ENCODE measurements around the gene ZFAND3.
A peak's percentile ranks its signal among the peaks of the same experiment; 100 is the strongest.
"Not testable (repeated sequence)": the region's sequence is repeated elsewhere in the genome, so short reads cannot be mapped to it uniquely, and the experiment has no call there.

Gene ZFAND3

DNA sequence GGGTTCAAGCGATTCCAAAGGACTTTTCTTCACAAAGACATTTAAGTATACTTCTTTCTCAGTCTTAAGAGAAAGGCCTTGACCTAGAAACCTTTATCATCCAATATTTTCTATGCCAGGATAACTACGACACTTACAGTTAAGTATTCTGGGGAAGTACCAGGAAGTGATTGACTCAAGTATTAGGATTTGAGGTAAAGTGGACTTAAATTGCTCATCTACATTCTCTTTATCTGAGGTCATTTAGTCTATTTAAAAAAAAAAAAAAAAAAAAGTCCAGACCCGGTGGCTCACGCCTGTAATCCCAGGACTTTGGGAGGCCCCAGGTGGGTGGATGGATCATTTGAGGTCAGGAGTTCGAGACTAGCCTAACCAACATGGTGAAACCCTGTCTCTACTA lies 114.7 kb downstream of the ZFAND3 start:
- DNase-seq (ENCODE audit: low spot score) (no peak), FAIRE-seq (no peak)

DNA sequence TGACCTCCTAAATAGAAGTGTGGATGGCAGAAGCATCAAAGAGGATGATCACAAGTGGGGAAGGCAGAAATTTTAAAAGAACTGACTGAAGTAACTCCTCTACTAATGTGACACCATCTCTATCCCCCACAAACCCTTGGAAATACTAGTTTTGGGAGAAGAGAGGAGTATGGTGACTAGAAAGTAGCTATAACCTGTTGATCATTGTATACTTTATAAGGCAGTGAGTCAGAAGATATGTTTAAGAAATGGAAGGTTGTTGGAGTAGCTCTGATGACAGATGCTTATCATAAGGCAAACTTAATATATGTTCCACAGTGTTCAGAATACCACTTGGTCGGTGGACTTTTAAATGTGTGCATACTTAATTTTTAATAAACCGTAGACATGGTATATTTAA lies 116.6 kb downstream of the ZFAND3 start:
- DNase-seq (ENCODE audit: low spot score) (no peak), FAIRE-seq (no peak)

DNA sequence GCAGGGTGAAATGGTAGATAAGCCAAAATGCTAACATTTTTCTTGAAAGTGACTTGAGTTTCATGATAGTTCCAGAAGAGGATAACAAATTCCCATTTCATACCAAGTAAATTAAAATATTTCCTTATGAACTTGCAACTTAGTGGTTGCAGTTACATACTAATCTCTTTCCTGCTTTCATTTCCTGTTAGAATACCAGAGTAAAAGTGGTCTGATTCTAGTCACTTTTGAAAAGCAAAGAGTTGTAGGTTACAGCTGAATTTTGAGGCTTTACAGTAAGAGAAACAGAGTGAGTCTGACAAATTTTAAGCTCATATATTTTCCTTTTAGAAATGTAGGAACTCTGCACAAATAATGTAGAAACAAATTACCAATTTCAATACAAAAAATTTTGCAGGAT lies 117.4 kb downstream of the ZFAND3 start:
- FAIRE-seq (no peak), DNase-seq (ENCODE audit: low spot score) (no peak)

DNA sequence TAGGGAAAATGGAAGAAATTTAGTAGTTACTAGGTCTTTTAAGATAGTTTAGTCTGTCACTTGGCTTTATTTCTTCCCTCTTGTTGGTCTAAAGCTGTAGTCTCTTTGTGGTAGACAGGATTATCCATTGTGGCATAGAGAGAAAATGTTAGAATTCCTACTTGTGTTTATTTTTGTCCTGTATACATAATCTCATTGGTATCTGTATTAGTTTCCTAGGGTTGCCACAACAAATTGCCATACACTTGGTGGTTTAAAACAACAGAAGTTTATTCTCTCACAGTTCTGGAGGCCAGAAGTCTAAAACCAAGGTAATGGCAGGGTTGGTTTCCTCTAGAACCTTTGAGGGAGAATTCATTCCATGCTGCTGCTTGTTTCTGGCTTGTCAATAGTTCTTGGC lies 119.4 kb downstream of the ZFAND3 start:
- DNase-seq (ENCODE audit: low spot score) = no peak
- no peak for FAIRE-seq

DNA sequence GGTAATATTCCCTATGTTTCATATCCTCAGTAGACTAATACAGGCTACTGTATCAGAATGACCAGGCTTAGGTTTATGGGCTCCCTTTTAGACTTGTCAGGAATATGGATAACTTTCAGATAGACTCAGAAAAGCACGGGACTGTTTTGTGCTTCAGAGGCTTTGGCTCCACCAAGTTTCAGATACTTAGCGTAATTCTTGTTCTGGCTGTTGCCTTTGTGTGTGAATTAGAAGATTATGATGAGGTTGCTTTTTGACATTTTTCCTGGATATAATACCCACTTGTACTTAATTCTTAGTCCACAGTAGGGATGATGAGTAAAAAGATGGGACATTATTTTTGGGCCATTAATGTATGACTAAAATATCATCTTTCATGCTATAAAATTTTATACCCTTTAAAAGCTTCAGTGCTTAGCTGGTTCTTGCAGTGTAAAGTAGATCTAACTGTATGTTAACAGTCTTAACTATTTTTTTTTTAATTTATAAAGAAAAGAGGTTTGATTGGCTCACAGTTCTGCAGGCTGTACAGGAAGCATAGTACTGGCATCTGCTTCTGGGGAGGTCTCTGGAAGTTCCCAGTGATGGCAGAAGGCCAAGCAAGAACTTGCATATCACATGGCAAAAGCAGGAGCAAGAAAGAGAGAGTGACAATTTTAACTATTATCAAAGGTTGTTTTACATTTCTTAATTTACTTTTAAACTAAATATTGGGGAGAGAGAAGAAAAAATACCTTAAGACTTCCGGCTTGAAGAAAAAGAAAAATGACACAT lies 120.7 kb downstream of the ZFAND3 start:
- FAIRE-seq = no peak
- DNase-seq (ENCODE audit: low spot score) = no peak

DNA sequence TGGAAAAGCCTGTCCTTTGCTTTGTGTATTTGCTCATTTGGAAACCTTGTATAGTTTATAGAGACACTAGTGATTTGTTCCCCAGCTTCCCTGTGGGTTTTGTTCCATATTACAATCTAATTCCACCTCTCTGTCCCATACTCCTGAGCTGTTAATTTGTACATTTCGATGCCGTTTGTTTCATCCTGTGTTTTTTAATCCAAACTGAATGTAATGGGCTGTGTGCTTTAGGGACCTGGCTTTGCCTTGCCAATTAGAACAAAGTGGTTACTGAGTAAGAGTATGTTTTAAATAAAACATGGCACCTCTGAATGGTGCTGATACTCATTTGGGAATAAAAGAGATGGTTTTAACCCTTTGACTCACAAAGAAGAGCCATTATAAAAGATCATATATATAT lies 122.3 kb downstream of the ZFAND3 start:
- FAIRE-seq = no peak
- DNase-seq (ENCODE audit: low spot score) = no peak

DNA sequence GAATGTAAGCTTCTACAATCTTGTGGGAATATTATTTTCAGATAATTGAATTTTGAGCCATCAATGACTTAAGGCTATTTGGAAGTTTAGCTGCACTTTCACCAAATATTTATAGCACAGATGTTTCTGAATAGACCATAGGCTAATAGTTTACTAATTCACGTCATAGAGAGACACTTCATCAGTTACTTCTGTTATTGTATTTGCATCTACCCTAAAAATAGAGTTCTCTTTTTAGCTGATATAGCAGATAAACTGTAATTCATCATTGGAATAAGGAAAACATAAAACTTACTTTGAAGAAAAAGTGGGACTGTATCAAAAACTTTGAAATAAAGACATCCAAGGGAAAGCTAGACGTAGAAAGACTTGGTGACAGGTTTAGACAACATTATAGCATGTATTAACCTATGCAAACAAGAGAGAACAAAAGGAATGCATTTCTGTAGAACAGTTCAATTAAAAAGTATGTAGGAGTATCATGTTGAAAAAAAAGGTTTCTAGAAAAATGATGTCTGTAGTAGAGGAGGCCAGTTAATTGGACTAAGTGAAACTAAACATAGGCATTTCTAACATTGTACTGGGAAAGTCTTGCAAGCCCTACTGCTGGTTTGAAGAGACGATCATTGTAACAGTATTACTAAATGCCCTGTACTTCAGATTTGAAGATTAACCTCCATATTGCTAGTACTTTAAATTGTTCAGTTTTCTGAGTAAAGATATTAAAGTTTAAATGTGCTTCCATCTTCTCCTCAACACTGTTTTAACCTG lies 123.3 kb downstream of the ZFAND3 start:
- DNase-seq (ENCODE audit: low spot score) (no peak), FAIRE-seq (no peak)

DNA sequence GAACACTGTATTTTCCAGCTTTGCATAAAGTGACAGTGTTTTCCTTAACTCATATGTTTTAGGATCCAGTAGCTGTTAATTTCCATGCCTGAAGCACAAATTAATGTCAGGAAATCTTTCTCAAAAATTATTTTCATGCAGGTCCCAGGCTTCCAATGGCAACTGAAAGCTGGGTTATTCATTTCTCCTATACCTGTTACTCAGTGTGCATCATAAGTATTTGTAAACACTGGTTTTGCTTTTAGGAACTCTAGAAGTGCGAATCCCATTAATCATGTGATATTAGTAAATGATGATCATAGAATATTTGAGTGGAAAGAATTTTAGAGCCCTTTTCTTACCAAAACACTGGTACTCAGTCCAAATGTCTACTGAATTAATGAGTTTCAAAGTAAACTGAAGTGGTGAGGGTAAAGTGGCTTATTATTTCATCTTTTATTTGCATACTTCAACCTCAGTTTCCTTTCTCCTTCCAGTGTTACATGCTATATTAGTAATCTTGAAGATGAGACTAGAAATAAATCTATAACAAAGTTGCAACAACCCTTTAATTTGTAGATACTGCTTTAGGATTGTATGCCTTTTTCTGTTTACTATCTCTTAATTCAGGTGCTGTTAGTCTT lies 124.0 kb downstream of the ZFAND3 start:
- no peak for DNase-seq (ENCODE audit: low spot score)
- no peak for FAIRE-seq

DNA sequence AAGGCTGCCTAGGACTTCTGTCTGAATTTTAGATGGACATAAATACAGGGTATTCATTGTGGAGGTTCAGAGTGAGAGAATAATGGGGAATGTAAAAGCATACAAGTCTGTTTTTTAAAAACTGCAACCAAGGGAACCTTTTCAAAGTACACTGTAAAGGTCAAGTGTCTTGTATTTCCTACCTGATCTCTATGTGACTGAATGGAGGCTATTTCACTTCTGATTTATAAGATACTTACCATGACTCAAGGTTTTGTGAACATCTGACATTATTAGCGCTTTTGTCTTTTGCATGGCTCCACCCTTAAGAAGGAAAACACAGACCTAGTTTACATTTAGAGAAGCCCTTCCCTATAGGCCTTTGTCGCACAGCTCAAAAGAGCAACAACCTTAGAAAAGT lies 126.5 kb downstream of the ZFAND3 start:
- FAIRE-seq = no peak
- DNase-seq (ENCODE audit: low spot score) = no peak

DNA sequence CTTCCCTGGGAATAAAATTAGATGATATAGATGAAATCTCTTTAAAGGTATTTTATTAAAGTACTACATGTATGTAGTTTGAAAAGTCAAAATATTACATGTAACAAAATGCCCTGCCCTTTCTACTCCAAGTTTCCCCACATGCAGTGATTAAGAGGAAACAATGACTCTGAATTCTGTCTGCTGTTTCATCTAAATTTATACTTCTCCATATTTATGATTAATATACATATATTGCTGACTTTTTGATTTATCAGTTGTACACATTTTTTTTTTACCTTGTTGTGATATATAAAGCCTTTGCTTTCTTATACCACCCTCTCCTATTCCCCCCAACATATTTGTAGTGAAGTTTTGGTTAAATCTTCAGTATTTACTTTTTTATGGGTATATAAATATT lies 127.9 kb downstream of the ZFAND3 start:
- no peak for DNase-seq (ENCODE audit: low spot score)
- no peak for FAIRE-seq

DNA sequence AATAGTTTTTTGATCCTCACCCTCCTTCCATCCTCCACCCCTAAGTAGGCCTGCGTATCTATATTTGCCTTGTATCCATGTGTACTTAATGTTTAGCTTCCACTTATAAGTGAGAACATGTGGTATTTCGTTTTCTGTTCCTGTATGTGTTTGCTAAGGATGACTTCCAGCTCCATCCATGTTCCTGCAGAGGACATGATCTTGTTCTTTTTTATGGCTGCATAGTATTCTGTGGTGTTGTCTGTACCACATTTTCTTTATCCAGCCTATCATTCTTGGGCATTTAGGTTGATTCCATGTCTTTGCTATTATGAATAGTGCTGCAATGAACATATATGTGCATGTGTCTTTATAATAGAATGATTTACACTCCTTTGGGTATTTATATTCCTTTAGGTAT lies 129.1 kb downstream of the ZFAND3 start:
- FAIRE-seq; DNase-seq (ENCODE audit: low spot score): not testable (repeated sequence)

DNA sequence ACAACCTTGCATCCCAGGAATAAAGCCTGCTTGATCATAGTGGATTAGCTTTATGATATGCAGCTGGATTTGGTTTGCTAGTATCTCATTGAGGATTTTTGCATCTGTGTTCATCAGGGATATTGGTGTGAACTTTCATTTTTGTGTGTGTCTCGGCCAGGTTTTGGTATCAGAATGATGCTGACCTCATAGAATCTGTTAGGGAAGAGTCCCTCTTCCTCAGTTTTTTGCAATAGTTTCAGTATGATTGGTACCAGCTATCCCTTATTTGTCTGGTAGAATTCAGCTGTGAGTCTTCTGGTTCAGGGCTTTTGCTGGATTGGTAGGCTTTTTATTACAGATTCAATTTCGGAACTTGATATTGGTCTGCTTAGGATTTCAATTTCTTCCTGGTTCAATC lies 132.5 kb downstream of the ZFAND3 start:
- no peak for FAIRE-seq

DNA sequence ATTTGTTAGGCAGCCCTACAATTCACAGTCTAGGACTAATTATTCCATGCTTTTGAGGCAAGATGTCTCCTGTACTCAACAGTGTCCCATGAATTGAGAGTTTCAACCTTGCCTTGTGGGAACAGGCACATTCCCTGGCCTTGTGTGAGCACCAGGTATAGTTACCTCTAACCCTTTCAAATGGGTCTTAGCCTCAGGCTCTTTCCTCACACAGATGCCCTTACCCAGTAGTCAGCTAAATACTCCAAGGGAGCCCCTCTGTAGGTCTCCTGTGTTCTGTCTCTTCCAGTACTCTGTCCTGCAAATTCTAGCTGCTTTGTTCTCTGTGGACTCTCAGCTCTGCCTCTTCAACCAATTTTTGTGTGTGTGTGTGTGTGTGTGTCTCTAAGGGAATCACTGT lies 135.3 kb downstream of the ZFAND3 start:
- FAIRE-seq (no peak), DNase-seq (ENCODE audit: low spot score) (no peak)

More for the DNA sequence above, 132.5 kb downstream of the ZFAND3 start:
- no peak for DNase-seq (ENCODE audit: low spot score)

DNA sequence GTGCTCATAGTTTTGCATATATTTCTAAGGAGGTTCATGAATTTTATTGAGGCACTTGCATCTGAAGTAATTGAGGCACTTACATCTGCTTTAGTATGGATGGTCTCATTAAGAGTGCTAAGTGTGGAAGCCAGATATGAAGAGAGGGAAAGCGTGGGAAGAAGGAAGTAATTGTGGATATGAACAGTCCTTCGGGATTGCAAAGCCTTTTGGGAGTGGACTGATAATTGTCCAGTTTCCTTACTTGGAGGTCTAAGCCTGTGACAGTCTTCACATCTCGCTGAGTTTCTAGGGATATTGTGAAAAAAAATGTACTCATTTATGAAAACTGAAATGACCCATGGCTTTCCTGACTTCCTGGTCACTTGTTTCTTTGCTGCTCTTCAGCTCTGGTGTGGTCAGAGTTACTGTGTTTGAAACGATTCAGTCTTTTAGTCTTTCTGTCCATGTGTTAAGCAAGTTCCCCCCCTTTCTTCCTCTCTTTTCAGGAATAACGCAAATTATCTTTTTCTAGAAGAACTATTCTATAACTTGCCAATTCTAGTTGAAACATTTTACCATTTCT lies 137.3 kb downstream of the ZFAND3 start:
- no peak for DNase-seq (ENCODE audit: low spot score)
- no peak for FAIRE-seq

DNA sequence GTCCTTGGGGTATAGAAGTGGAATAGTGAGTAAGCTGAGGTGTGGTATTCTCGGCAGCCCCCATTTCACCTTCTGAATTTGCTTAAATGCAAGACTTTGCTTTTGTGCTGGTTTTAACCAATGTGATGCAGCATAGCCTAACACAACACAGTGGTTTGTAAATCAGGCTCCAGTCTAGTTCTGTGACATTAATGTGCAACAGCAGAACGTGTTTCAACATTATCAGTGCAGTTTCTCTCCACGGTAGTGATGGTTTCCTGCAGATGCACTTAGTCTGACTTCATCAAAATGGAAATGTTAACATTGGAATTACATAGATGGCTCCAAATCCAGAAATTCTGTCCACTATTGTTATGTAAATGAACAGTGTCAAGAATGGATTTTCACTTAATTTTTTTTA lies 139.5 kb downstream of the ZFAND3 start:
- no peak for DNase-seq (ENCODE audit: low spot score)
- FAIRE-seq = no peak

DNA sequence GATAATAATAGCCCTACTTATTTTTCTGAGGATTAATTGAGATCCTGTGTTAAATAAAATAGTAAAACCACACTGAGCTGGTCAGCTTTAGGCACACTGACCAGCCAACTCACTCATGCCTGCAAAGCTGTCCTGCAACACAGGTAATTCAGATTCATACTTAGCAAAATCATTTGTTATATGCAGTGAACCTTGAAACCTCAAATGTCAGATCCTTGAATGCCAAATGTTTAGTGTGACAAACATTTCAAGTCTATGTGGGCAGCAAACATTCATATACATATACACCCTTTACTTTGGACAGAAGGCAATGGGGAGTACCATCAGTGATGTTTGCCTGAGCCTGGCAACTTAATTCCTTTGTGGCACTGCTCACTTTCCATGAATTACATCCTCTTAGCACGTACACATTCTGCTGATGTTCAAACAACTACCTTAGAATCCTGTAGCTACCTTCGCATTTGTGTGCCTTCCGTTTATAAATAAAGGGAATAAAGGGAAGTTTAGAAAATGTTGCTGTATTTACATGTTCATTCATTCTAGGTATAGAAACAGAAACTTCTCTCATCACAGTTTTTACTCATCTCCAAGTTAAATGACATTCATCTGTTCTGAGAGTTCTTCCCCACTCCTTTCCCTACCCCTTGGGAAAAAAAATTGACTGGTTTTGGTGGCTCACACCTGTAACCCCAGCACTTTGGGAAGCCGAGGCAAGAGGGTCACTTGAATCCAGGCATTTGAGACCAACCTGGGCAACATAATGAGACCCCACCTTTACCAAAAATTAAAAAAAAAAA lies 140.8 kb downstream of the ZFAND3 start:
- DNase-seq (ENCODE audit: low spot score) (no peak), FAIRE-seq (no peak)

DNA sequence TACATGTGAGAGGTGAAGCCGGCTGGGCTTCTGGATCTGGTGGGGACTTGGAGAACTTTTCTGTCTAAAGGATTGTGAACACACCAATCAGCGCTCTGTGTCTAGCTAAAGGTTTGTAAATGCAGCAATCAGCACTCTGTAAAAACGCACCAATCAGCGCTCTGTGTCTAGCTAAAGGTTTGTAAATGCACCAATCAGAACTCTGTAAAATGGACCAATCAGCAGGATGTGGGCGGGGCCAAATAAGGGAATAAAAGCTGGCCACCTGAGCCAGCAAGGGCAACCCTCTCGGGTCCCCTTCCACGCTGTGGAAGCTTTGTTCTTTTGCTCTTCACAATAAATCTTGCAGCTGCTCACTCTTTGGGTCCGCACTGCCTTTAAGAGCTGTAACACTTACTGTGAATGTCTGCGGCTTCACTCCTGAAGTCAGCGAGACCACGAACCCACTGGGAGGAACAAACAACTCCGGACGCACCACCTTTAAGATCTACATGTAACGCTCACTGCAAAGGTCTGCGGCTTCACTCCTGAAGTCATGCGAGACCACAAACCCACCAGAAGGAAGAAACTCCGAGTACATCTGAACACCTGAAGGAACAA lies 143.1 kb downstream of the ZFAND3 start:
- not testable (repeated sequence) for FAIRE-seq; DNase-seq (ENCODE audit: low spot score)

DNA sequence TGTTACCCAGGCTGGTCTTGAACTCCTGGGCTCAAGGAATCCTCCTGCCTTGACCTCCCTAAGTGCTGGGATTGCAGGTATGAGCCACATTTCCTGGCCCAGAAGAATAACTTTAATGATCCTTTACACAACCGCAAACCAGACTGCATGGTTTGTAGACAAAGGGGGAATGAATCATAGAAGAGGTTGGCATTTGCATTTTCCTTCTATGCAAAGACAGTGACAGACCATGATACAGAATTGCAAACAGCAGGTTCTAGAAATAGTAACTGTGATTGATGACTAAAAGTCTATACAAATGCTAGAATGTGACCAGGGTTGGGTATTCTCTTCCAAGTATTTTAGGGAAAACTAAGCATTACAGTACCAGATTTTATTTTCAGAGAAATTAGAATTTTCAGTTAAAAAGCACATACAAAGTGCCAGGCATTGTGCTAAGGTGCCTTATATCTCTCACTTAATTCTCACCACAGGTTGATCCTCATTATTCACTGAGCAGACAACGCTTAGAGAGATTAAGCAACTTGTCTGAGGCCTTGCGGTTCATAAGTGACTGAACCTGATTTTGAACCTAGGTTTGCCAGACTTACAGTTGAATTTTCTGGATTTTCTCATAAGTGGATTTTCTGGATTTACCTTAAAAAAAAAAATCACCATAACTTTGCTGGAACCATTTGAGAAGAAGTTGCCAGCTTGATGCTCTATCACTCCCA lies 146.6 kb downstream of the ZFAND3 start:
- FAIRE-seq = no peak

DNA sequence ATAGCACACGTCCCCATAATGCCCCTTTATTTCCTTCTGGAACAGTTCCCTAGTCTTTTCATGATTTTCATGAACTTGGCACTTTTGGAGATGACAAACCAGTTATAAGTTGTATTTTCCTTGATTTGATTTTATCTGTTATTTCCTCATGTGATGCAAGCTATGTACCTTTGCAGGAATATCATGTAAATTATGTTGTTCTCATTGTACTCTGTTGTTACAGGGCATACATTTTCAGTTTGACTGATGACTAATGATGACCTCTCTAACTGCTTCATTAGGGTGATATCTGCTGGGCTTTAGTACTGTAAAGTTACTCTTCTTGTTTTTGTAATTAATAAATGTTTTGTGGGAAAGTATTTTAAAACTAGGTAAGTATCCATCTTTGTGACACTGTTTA lies 147.3 kb downstream of the ZFAND3 start:
- DNase-seq (ENCODE audit: low spot score) = no peak
- no peak for FAIRE-seq

More for the DNA sequence above, 146.6 kb downstream of the ZFAND3 start:
- peak; percentile 45 for DNase-seq (ENCODE audit: low spot score)

DNA sequence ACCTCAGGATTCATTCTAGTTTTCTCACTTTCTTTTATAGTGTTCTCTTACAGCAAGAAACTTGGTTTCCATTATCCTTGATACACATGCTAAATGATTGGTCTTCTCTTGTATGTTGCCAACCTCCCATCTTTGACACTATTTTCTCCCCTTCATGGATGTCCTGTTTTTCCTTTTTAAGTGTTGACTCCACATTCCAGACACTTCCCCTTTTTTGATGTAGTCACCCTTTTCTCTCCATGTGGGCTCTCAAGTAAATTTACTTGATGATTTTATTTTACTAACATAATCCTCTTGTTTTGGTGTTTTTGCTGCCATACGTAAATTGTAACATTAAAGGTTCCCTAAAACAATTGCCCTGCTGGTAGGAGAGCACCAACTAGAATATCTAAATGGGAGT lies 148.1 kb downstream of the ZFAND3 start:
- no peak for DNase-seq (ENCODE audit: low spot score)
- FAIRE-seq = no peak

All from urothelium cell line (cell line).